ENCODE measurements around the gene CHST12. TPM values are rescaled to one million over a fixed set of nuclear protein-coding genes. Genes with fewer than 3 reads are reported as not detected.

Gene CHST12
- polyA plus RNA-seq, 2 of the 4 experiments (the other 2 are of a cell fraction), result 5.6 to 12.0 TPM

- Histone ChIP-seq H3K27ac (no peak overlapping the region), H3K4me3 (no peak overlapping the region), H3K4me2 (no peak overlapping the region), H3K4me1 (no peaks in the 10 kb centered on the region), H3K9me3 (no peaks in the 10 kb centered on the region)
- CTCF ChIA-PET, result interaction anchor here (1.1 to 6.4 kb wide), 3 partner anchors 11 to 30 kb away, joined by 4 to 39 read pairs (median 4); no protein-coding TSS in a partner anchor
- TF ChIP-seq NR3C1 (IDR thresholded peaks at IDR 0.05) (no peak), RCOR1 (IDR thresholded peaks at IDR 0.05; ENCODE audit: low read depth, low read length) (no peak), HMGXB4 (CRISPR knock-in tag; IDR thresholded peaks at IDR 0.05; ENCODE audit: borderline replicate concordance) (no peak), CEBPB (IDR thresholded peaks at IDR 0.05) (no peak), RARB (CRISPR knock-in tag; IDR thresholded peaks at IDR 0.05) (no peak), HEYL (CRISPR knock-in tag; IDR thresholded peaks at IDR 0.05) (no peak), ZC3H11A (IDR thresholded peaks at IDR 0.05) (no peak)
- ATAC-seq, result no peak
- FAIRE-seq, result no peak
- WGBS (ENCODE audit: missing lambda C conversion rate), result 93% methylated on average over 12 of the region's 13 CpGs
- POLR2A ChIA-PET, result no interaction called here
- no peak for DNase-seq (ENCODE audit: low read depth in 1 of 2, low spot score in 1 of 2)
Measured at GRCh38 chr7:2438775-2439174, 35.4 kb downstream of the CHST12 start.

GRCh38 chr7:2440608-2441245 is 37.3 kb downstream of the CHST12 start:
- Histone ChIP-seq H3K4me2 (no peak overlapping the region), H3K4me3 (no peak overlapping the region), H3K4me1 (no peaks in the 10 kb centered on the region), H3K9me3 (no peaks in the 10 kb centered on the region), H3K27ac (no peak overlapping the region)
- ATAC-seq (no peak), DNase-seq (ENCODE audit: low read depth in 1 of 2, low spot score in 1 of 2) (no peak), FAIRE-seq (no peak)
- no peak for TF ChIP-seq RCOR1 (IDR thresholded peaks at IDR 0.05; ENCODE audit: low read depth, low read length)
- TF ChIP-seq TFCP2L1 (CRISPR knock-in tag; IDR thresholded peaks at IDR 0.05), result no peak
- TF ChIP-seq ATOH8 (CRISPR knock-in tag; IDR thresholded peaks at IDR 0.05; ENCODE audit: low read depth), result no peak
- TF ChIP-seq CBX8 (IDR thresholded peaks at IDR 0.05), result no peak
- no peak for TF ChIP-seq HDAC2 (IDR thresholded peaks at IDR 0.05)
- TF ChIP-seq SMC3 (IDR thresholded peaks at IDR 0.05), result no peak
- no peak for TF ChIP-seq PBX3 (IDR thresholded peaks at IDR 0.05)
- 86% methylated on average over 21 of the region's 21 CpGs for WGBS (ENCODE audit: missing lambda C conversion rate)
- ChIA-PET POLR2A (no interaction called here), CTCF (interaction anchor here (1.1 to 6.4 kb wide), 4 partner anchors 9 to 240 kb away, joined by 3 to 39 read pairs (median 4); no protein-coding TSS in a partner anchor)

GRCh38 chr7:2441430-2442058 is 38.1 kb downstream of the CHST12 start:
- no peaks in the 10 kb centered on the region for H3K4me1 ChIP-seq
- H3K4me3 ChIP-seq, result no peak overlapping the region
- FAIRE-seq, result no peak
- CTCF ChIA-PET, result interaction anchor here (1.2 to 6.4 kb wide), 2 partner anchors 9 to 240 kb away, joined by 3 to 39 read pairs; no protein-coding TSS in a partner anchor
- no peak for ATAC-seq
- H3K4me2 ChIP-seq, result no peak overlapping the region
- DNase-seq (ENCODE audit: low read depth in 1 of 2, low spot score in 1 of 2), result no peak
- 77% methylated on average over 5 of the region's 5 CpGs for WGBS (ENCODE audit: missing lambda C conversion rate)
- H3K9me3 ChIP-seq, result no peaks in the 10 kb centered on the region
- POLR2A ChIA-PET, result no interaction called here
- no peak overlapping the region for H3K27ac ChIP-seq
- TF ChIP-seq BHLHE40 (IDR thresholded peaks at IDR 0.05; ENCODE audit: low read depth, low read length) (no peak), CBX2 (IDR thresholded peaks at IDR 0.05; ENCODE audit: borderline replicate concordance, low read depth) (no peak), MAFK (IDR thresholded peaks at IDR 0.05; ENCODE audit: partially characterized antibody) (no peak)

- Histone ChIP-seq H3K27ac (no peak overlapping the region), H3K9me3 (no peaks in the 10 kb centered on the region), H3K4me1 (no peaks in the 10 kb centered on the region), H3K4me3 (no peak overlapping the region), H3K4me2 (no peak overlapping the region)
- ChIA-PET POLR2A (no interaction called here), CTCF (interaction anchor here (1.0 to 6.4 kb wide), 2 partner anchors 7 to 25 kb away, joined by 3 to 39 read pairs; no protein-coding TSS in a partner anchor)
- ATAC-seq (no peak), FAIRE-seq (no peak), DNase-seq (ENCODE audit: low read depth in 1 of 2, low spot score in 1 of 2) (no peak)
- WGBS (ENCODE audit: missing lambda C conversion rate), result 94% methylated on average over 9 of the region's 9 CpGs
- TF ChIP-seq CHD2 (IDR thresholded peaks at IDR 0.05; ENCODE audit: low read length, partially characterized antibody), result no peak
- no peak for TF ChIP-seq HMGXB4 (CRISPR knock-in tag; IDR thresholded peaks at IDR 0.05; ENCODE audit: borderline replicate concordance)
- no peak for TF ChIP-seq ATOH8 (CRISPR knock-in tag; IDR thresholded peaks at IDR 0.05; ENCODE audit: low read depth)
- no peak for TF ChIP-seq NR3C1 (IDR thresholded peaks at IDR 0.05)
- TF ChIP-seq TP53 (CRISPR knock-in tag; IDR thresholded peaks at IDR 0.05), result no peak
- TF ChIP-seq MAZ (IDR thresholded peaks at IDR 0.05; ENCODE audit: borderline replicate concordance, low read depth, low read length), result no peak
- no peak for TF ChIP-seq BHLHE40 (IDR thresholded peaks at IDR 0.05; ENCODE audit: low read depth, low read length)
- TF ChIP-seq MAX (IDR thresholded peaks at IDR 0.05), result no peak
- TF ChIP-seq TFCP2L1 (CRISPR knock-in tag; IDR thresholded peaks at IDR 0.05), result no peak
- no peak for TF ChIP-seq HOXA7 (CRISPR knock-in tag; IDR thresholded peaks at IDR 0.05)
- TF ChIP-seq SMC3 (IDR thresholded peaks at IDR 0.05), result no peak
- TF ChIP-seq MAFK (IDR thresholded peaks at IDR 0.05; ENCODE audit: partially characterized antibody), result no peak
Measured at GRCh38 chr7:2443491-2443890, 40.1 kb downstream of the CHST12 start.

All from A549 (cell line).